ENCODE results near the gene FAM114A1.
A peak's percentile ranks its signal among the peaks of the same experiment; 100 is the strongest.

The FAM114A1 gene

GRCh38 chr4:38858097-38858420 lies 9.5 kb upstream of the FAM114A1 start:
- DNase-seq: no peak

DNA sequence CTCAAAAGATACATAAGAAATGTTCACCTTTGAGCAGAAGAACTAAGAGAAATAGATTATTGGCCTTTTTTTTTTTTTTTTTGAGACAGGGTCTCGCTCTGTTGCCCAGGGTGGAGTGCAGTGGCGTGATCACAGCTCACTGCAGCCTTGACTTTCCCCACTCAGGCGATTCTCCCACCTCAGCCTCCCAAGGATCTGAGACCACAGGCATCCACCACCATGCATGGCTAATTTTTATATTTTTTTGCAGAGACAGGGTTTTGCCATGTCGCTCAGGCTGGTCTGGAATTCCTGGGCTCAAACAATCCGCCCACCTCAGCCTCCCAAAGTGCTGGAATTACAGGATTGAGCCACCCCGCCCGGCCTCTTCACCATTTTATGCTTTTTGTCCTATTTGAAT lies 8.1 kb upstream of the FAM114A1 start:
- no peak for DNase-seq

- DNase-seq: no peak
These were observed 6.7 kb upstream of the FAM114A1 start for GRCh38 chr4:38860788-38861424.

DNA sequence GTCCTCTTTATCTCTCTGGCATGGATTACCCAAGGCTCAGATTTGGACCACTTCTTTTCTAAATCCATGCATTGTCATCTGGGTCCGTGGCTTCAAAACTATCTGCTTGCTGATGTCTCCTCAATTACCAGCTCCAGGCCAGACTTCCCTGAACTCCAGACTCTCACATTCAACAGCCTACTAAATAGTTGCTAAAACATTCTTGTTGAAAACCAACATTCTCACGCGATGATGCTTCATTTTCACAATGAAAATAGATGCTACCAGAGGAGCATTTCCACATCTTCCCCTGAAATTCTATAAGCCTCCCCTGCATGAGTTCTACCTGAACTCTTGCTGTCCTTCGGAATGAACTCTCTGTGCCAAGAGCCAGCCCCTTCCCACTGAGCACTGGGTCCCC lies 5.8 kb upstream of the FAM114A1 start:
- DNase-seq: no peak

DNA sequence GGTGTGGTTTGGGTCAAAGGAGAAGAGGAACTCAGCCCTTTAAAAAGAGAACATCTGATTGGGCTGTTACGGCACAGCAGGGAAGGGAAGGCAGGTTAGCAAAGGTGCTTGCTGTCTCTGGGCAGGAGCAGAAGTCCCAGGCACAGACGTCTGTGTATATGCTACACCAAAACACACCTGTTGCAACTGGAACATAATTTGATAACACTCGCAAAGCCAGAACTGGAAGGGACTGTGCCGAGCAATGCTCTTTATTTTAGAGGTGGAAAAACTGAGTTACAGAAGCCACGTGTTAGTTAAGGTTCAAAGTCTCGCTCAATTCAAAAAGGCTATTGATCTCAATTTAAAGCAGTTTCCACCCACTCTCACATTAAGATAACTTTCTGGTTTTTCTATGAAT lies 2.2 kb upstream of the FAM114A1 start:
- DNase-seq: no peak

- DNase-seq: no peak
These were observed 581 bp upstream of the FAM114A1 start for GRCh38 chr4:38866973-38867477.

- peak in 15 of 58 donors; percentile 15 to 61 (median 35) for DNase-seq
These were observed 704 bp downstream of the FAM114A1 start for GRCh38 chr4:38868059-38868960.

DNA sequence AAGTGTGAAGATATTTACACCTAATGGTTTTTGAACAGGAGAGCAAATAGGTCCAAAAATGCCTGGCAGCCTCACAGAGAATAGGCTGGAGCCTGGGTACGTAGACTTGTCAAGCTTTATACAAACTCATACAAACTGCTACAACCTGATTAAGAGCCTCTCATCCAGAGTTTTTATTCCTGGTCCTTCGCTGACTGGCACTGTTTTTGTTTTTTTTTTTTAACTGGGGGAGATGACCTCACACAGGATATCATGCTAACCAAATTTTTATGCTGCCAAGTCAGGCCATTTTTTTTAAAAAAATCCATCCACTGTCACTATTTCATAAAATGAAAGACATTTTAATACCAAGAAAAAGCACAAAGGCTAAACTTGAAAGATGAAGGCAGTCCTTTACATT lies 1.9 kb downstream of the FAM114A1 start:
- DNase-seq: no peak

DNA sequence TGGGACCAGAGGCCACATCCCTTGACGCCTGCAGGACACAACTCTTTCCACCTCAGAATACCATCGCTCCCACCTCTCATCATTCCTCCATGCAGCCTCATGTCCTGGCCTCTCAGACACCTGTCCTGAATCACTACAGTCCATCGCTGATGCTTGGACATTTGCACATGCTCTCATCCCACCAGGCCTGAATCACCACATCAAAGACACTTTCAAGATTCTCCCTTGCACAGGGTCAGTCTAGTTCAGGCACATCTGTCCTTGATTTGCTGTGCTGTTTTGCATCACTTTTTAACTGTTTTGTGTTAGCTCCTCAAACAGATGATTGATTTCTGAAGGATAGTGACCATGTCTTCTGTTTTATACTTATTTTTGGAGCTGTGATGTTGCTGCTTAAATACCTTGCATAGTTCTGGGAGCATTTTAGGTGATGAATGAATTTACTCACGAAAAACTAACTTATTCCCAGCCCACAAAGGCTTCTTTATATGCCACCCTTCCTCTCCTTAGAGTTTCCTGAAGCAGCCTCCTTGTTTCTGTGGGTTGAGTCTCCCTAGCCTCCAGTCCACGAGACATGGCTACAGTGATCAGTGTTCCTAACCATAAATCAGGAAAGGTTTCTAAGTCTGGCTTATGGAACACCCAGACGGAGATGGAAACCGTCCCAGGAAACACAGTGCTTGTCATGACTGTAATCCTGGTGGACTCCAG lies 2.6 kb downstream of the FAM114A1 start:
- DNase-seq: no peak

DNA sequence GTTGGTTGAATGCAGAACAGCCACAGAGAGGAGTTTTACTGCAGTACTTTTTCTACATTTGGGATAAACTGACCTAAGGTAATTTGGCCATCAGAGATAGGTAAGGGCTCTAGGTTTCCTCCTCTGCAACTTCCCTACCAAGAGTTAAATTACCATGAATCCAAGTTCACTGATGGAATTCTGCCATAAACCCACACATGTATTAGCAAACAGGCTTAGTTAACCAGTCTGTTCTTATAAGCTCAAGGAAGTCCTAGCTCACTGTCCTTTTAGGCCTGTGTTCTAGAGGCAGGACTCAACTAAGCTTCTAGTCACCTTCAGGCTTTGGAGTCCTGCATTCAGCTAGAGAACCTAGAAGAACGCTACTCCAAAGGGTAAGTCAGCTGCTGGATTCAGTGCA lies 4.0 kb downstream of the FAM114A1 start:
- no peak for DNase-seq

GRCh38 chr4:38872620-38873019 lies 5.0 kb downstream of the FAM114A1 start:
- peak in 1 of 58 donors; percentile 27 for DNase-seq

DNA sequence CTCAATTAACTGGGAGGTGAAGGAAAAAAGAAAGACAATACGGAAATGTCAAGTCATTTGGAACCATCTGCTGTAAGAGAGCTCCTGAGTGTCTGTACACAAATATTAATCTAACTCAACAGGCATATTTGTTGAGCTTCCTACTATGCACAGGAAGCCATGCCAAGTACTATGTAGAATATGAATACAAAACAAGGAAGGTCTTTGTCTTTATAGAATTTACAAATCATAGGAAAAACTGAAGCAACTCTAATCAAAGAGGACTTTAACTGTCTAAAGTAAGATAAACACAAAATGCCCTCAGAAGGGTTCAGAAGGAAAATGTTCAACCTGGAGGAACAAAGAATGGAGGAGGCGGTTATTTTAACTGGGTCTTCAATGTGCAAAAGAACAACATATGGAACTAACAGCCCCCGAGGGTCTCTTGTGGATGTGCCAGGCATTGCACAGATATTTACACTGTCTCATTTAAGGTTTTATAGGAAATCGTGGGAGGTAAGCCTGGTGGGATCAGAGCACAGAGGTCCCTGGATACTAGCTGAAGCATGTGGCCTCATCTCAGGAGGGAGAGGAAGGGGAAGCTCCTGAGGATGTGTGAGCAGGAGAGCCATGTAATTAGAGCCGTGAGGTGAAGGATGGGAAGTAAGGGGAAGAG lies 5.8 kb downstream of the FAM114A1 start:
- no peak for DNase-seq

DNA sequence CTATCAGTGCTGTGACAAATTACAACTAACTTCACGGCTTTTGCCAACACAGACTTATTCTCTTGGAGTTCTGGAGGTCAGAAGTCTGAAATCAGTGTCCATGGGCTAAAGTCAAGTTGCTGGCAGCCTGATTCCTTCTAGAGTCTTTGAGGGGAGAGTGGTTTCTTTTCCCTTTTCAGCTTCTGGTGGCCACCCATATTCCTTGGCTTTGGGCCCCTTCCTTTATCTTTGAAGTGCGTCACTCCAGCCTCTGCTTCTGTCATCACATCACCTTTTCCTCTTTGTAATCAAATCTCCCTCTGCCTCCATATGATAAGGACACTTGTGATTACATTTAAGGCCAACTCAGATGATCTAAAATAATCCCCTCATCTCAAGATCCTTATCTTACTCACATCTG lies 9.0 kb downstream of the FAM114A1 start:
- DNase-seq: no peak

- DNase-seq: no peak
These were observed 16.6 kb downstream of the FAM114A1 start for GRCh38 chr4:38884254-38884653.

DNA sequence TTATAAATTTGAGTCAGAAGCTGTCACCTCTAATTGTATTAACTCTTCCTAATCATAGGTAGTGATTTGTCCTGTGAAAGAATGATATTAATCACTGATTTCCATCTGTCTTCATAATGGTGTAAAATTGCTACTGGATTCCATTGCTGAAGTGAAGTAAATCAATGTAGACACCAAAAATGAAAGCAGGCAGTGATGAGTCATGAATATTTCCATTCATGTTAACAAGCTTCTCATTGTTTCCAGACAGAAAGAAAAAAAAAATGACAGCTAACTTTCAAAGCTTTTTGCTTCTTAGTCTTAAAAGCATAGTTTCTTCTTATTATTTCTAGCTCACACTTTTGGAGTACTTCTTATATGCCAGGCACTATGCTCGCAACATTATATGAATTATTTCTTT lies 21.5 kb downstream of the FAM114A1 start:
- DNase-seq: peak in 1 of 58 donors; percentile 52

DNA sequence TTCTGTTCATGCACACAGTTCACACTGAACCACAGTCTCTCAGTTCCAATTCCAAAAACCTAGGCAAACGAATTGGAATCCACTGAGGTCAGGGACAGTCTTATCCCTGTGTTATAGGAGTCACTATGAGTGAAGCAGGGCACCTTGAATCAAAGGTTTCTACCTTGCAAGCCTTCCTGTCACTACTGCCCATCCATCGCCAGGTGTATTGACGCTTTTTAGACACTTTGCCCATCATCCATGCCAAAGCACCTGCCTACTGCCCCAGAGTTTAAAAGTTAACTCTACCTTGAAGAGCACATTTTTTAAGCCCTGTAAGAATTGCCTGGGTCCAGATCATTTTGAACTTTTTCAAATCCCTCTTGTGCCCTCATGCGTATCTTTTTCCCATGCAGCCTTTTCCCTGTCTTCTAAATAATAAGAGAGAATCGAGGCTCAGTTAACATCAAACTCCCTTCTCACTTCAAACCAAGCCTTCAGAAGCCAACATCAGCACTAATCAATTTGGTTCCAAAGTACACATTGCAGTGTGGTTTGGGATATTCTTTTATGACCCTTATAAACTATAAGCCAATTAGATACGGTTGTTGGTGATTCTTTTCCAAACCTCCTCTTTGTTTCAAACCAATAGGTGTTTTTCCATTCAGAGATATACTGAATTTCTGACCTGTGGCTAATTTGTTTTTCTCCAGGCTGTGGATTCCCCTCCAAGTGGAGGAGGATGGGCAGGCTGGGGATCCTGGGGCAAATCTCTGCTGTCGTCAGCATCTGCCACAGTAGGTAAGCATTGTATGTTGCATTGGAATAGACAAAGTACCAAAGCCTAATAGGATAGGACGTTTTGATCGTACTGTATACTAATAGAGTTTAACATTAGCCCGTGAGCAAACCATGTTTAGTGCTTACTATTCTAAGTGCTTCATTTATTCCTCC lies 23.7 kb downstream of the FAM114A1 start:
- DNase-seq: no peak

- DNase-seq: no peak
These were observed 26.8 kb downstream of the FAM114A1 start for GRCh38 chr4:38894322-38894982.

- no peak for DNase-seq
These were observed 29.3 kb downstream of the FAM114A1 start for GRCh38 chr4:38896940-38897339.

DNA sequence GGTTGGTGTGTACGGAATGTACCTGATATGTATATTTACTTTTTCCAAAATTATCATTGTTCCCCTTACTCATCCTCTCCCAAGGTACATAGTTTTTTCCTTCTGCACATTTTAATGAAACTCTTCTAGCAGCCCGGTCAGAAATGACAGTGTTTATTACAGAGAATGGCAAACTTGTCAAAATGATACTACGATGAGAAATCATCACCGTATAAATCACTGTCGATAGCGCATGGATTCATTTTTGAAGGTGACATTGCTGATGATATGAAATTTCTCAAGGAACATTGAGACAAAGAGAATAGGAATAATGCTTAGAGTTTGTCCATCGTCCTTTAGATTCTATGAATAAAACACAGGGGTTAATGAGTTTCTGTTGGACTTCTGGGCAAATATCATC lies 30.6 kb downstream of the FAM114A1 start:
- no peak for DNase-seq

- DNase-seq: no peak
These were observed 34.6 kb downstream of the FAM114A1 start for GRCh38 chr4:38902221-38902620.

Measured in anterior cingulate cortex (tissue), 58 donors.